Stomach (tissue), 9 donors: Measurements from ENCODE around the gene RAB31. TPM values are rescaled to one million over a fixed set of nuclear protein-coding genes. Genes with fewer than 3 reads are reported as not detected.
A peak's percentile ranks its signal among the peaks of the same experiment; 100 is the strongest.

Source experiments
- DNase-seq, 2 donors: peaks; one replicate each; pipeline versions ENCODE4 v3.0.0 to v3.0.0-alpha.2; 2013 to 2019
- H3K27ac ChIP-seq, 5 donors: fragments of 200-600 bp in 4 of 5; sonication (generic) in 4 of 5; one replicate each; pipeline ENCODE4 v1.5.1; 2013 to 2019; ENCODE audit warnings: mild to moderate bottlenecking in 1 of 5, moderate library complexity in 1 of 5
- H3K27me3 ChIP-seq, 3 donors: fragments of 200-600 bp; sonication (generic); one replicate each; pipeline ENCODE4 v1.5.1; 2017 to 2019; ENCODE audit warnings: mixed run types in 1 of 3
- H3K36me3 ChIP-seq, 4 donors: fragments of 200-600 bp; sonication (generic); 1 replicate in 3 of 4; 2 replicates in 1 of 4; pipeline ENCODE4 v1.5.1; 2016 to 2019
- H3K4me1 ChIP-seq, 4 donors: fragments of 200-600 bp; sonication (generic); one replicate each; pipeline ENCODE4 v1.5.1; 2016 to 2019
- H3K4me3 ChIP-seq, 4 donors: fragments of 200-600 bp; sonication (generic) in 3 of 4; one replicate each; pipeline ENCODE4 v1.5.1; 2016 to 2019; ENCODE audit warnings: mild to moderate bottlenecking in 1 of 4
- H3K9me3 ChIP-seq, 4 donors: fragments of 200-600 bp; sonication (generic); one replicate each; pipeline ENCODE4 v1.5.1; 2016 to 2019
- CTCF ChIP-seq, 7 experiments: fragments of 450-650 bp in 4 of 7; fragments of 200-600 bp in 3 of 7; sonication (generic) in 3 of 7; IDR thresholded peaks; one replicate each; pipeline ENCODE4 v1.5.1; 2016 to 2019; ENCODE audit warnings: antibody characterized with exemption in 7 of 7, control low read depth in 2 of 7, mild to moderate bottlenecking in 1 of 7
- EP300 ChIP-seq: sonication (generic); formaldehyde crosslinking; IDR thresholded peaks from one replicate; pipeline ENCODE4 v1.6.1; 2017; ENCODE audit warnings: antibody characterized with exemption
- POLR2A ChIP-seq, 4 donors: fragments of 450-650 bp; IDR thresholded peaks; one replicate each; pipeline ENCODE4 v1.6.1; 2016; ENCODE audit warnings: antibody characterized with exemption in 4 of 4, control low read depth in 2 of 4, mild to moderate bottlenecking in 1 of 4, moderate library complexity in 1 of 4
- POLR2AphosphoS5 ChIP-seq, 3 donors: sonication (generic); formaldehyde crosslinking; IDR thresholded peaks; one replicate each; pipeline ENCODE4 v1.6.1; 2016; ENCODE audit warnings: antibody characterized with exemption in 3 of 3
- WGBS, 5 donors: extraction: QIAGEN DNeasy Blood & Tissue Kit in 3 of 5; methylation state at CpG; one replicate each; pipeline versions ENCODE4 v1.1.5 to v1.1.7; 2013 to 2018; 5-methylcytosine and 5-hydroxymethylcytosine counted together
- intact Hi-C: fragments of 100-400 bp; cut with DNase I; formaldehyde crosslinking; loops from one replicate; pipeline ENCODE4 v1.15.1; 2023; ENCODE audit warnings: low total_unique reads
- polyA plus RNA-seq, 3 donors: library from polyadenylated mRNA; stranded (reverse); fragments of 200-250 nt; gene quantifications; one replicate each; pipeline ENCODE4 v1.2.3, GENCODE V29; 2013
- total RNA-seq, 5 donors: library from RNA; depleted of rRNA; stranded (reverse); fragments of >200 nt; gene quantifications; one replicate each; pipeline versions ENCODE4 v1.1.0 to v1.2.3, GENCODE V29; 2014 to 2016
- donor health status: healthy with polysubstance abuse.
- donor health status: Bipolar disorder and iron deficiency.
- donor health status: healthy.

The RAB31 gene
- total and polyA plus RNA-seq, 8 donors: 10.1 to 65.5 (median 36.8) TPM

- Histone ChIP-seq H3K4me3 (no peak overlapping the region), H3K27me3 (no peaks in the 10 kb centered on the region), H3K9me3 (no peaks in the 10 kb centered on the region), H3K27ac (peak overlapping the region in 1 of 5 donors; percentile 11), H3K4me1 (peaks cover 0 to 10% (median 4%) of the 10 kb centered on the region in 4 donors), H3K36me3 (peaks cover 0 to 18% (median 6%) of the 10 kb centered on the region in 4 donors)
- 84 to 92% (median 87%) methylated on average over 8 of the region's 8 CpGs for WGBS, 5 donors
- intact Hi-C loops: no loop called here
- DNase-seq: no peak
- TF ChIP-seq POLR2A (IDR thresholded peaks at IDR 0.05) (no peak), CTCF (IDR thresholded peaks at IDR 0.05) (no peak), EP300 (no peak), POLR2AphosphoS5 (IDR thresholded peaks at IDR 0.05) (no peak)
Measured at GRCh38 chr18:9817725-9818422, 109.8 kb downstream of the RAB31 start.

GRCh38 chr18:9818423-9818734 is 110.3 kb downstream of the RAB31 start:
- intact Hi-C loops: no loop called here
- Histone ChIP-seq H3K4me3 (no peak overlapping the region), H3K9me3 (no peaks in the 10 kb centered on the region), H3K36me3 (peaks cover 0 to 18% (median 6%) of the 10 kb centered on the region in 4 donors), H3K27me3 (no peaks in the 10 kb centered on the region), H3K4me1 (peaks cover 0 to 15% (median 4%) of the 10 kb centered on the region in 4 donors), H3K27ac (no peak overlapping the region)
- no peak for DNase-seq
- 75 to 91% (median 84%) methylated on average over 2 of the region's 2 CpGs for WGBS, 5 donors
- no peak for TF ChIP-seq POLR2A (IDR thresholded peaks at IDR 0.05)
- TF ChIP-seq EP300: no peak
- TF ChIP-seq CTCF (IDR thresholded peaks at IDR 0.05): no peak
- no peak for TF ChIP-seq POLR2AphosphoS5 (IDR thresholded peaks at IDR 0.05)

- no peak overlapping the region for H3K4me3 ChIP-seq
- intact Hi-C loops: no loop called here
- H3K27ac ChIP-seq: no peak overlapping the region
- TF ChIP-seq EP300 (no peak), CTCF (IDR thresholded peaks at IDR 0.05) (no peak), POLR2AphosphoS5 (IDR thresholded peaks at IDR 0.05) (no peak), POLR2A (IDR thresholded peaks at IDR 0.05) (no peak)
- H3K36me3 ChIP-seq: peaks cover 0 to 18% (median 6%) of the 10 kb centered on the region in 4 donors
- H3K4me1 ChIP-seq: peaks cover 5 to 22% (median 12%) of the 10 kb centered on the region in 4 donors
- no peak for DNase-seq
- no peaks in the 10 kb centered on the region for H3K9me3 ChIP-seq
- no peaks in the 10 kb centered on the region for H3K27me3 ChIP-seq
Measured at GRCh38 chr18:9820127-9820526, 112.0 kb downstream of the RAB31 start.

GRCh38 chr18:9820719-9821118 is 112.6 kb downstream of the RAB31 start:
- 77 to 87% (median 80%) methylated on average over 4 of the region's 4 CpGs for WGBS, 5 donors
- intact Hi-C loops: no loop called here
- Histone ChIP-seq H3K27ac (no peak overlapping the region), H3K9me3 (no peaks in the 10 kb centered on the region), H3K36me3 (peaks cover 0 to 18% (median 6%) of the 10 kb centered on the region in 4 donors), H3K4me1 (peaks cover 10 to 28% (median 17%) of the 10 kb centered on the region in 4 donors), H3K27me3 (no peaks in the 10 kb centered on the region), H3K4me3 (no peak overlapping the region)
- no peak for DNase-seq
- TF ChIP-seq CTCF (IDR thresholded peaks at IDR 0.05): no peak
- no peak for TF ChIP-seq POLR2AphosphoS5 (IDR thresholded peaks at IDR 0.05)
- TF ChIP-seq POLR2A (IDR thresholded peaks at IDR 0.05): no peak
- no peak for TF ChIP-seq EP300
